ENCODE results near the gene FUS.
"Not testable (repeated sequence)": the region's sequence is repeated elsewhere in the genome, so short reads cannot be mapped to it uniquely, and the experiment has no call there.

The FUS gene

DNA sequence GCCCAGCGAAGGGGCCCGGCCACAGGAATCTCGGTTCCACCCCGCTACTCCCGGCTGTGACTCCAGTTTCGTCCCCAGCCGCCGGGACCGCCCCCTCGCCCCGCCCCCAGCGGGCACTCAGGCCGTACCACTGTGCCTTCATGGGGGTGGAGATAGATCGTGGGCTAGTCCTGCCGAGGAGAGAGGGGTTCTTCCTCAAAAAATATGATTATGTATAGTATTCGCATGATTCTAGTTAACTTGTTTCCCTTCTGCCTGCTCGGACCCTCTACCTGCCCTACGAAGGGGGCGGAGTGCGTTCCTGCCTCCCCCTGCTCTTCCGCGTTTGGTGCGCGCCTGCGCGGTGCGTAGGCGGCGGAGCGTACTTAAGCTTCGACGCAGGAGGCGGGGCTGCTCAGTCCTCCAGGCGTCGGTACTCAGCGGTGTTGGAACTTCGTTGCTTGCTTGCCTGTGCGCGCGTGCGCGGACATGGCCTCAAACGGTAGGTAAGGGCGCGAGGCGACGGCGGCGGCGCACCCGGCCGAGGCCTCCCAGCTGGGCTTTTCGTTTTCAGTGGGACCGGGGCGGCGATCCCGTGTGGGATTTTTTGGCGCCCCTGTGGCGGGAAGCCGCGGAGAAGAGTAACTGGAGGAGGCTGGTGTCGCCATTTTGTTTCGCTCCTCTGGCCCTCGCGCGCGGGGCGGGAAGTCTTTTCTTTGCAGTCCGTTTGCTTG lies at the start of gene FUS:
Gene FUS, plus strand, starts transcription at position 393 of the 713 bp plus-strand sequence. Its CDS starts 76 bp downstream, at position 469.
- DNase-seq (ENCODE audit: low spot score): peak; percentile 82

DNA sequence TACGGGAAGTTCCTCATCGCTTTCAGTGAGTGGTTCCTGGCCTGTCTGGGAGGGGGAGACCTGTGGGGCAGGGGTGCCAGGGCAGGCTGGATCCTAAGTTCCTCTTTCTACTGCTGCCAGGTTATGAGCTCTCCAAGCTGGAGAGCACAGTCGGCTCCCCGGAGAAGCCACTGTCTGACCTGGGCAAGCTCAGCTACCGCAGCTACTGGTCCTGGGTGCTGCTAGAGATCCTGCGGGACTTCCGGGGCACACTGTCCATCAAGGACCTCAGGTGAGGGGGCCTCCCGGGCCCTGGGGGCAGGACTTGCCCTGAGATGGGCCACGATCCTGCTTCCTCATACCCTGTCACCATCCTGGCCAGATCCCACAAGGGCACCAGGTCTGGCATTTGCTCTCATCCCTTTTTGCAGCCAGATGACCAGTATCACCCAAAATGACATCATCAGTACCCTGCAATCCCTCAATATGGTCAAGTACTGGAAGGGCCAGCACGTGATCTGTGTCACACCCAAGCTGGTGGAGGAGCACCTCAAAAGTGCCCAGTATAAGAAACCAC lies 49.5 kb upstream of the FUS start:
- no peak for DNase-seq (ENCODE audit: low spot score)

DNA sequence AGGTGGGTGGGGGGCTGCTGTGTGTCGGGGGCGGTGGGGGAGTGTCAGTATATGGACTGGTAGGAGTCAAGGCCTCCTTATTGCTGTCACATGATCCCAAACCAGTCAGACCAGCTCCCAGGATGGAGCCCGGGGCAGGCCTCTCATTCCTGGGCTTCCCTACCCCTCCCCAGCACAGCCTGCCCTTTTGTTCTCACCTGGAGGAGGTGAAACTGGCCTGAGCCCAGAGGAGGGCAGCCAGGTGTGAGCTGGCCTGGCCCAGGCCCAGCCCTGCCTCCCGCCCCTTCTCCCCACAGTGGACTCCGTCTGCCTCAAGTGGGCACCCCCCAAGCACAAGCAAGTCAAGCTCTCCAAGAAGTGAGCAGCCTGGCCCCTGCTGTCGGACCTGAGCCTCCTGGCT lies 49.0 kb upstream of the FUS start:
- DNase-seq (ENCODE audit: low spot score): no peak

DNA sequence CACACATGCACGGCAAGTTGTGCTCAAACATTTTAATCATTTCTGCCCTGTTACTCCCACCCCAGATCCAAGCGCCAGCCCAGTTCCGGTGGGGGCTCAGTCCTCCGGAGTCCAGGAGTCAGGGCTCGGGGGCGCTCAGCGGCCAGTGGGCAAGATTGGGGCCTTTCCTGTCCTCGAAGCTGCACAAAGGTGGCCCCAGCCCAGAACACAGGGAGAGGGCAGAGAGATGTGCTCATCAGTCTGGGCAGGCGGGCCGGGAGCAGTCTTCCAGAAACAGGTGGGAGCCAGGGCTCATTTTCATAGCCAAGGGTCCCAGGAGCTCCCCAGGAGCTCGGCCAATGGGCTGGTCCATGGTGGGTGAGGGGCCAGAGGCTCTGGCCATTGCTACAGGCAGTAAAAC lies 48.5 kb upstream of the FUS start:
- no peak for DNase-seq (ENCODE audit: low spot score)

DNA sequence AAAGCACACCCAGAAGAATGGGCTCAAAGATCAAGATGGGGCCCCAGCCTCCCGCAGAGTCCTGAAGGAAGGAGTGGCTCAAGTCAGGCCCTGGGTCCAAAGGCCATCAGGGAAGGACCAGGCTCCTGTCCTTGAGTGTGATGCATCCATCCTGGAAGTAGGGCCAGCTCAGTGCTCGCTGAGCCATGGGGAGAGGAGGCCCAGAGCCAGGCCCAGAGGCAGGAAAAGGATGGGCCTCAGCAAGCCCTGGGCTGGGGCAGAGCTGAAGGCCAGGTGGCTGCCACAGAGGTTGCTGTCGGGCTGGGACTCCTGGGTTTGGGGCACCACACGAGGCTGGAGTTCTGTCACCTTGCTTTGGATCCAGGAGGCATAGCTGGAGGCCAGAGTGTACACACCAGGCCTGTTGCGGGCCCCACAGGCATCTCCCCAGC lies 48.1 kb upstream of the FUS start:
- DNase-seq (ENCODE audit: low spot score): no peak

DNA sequence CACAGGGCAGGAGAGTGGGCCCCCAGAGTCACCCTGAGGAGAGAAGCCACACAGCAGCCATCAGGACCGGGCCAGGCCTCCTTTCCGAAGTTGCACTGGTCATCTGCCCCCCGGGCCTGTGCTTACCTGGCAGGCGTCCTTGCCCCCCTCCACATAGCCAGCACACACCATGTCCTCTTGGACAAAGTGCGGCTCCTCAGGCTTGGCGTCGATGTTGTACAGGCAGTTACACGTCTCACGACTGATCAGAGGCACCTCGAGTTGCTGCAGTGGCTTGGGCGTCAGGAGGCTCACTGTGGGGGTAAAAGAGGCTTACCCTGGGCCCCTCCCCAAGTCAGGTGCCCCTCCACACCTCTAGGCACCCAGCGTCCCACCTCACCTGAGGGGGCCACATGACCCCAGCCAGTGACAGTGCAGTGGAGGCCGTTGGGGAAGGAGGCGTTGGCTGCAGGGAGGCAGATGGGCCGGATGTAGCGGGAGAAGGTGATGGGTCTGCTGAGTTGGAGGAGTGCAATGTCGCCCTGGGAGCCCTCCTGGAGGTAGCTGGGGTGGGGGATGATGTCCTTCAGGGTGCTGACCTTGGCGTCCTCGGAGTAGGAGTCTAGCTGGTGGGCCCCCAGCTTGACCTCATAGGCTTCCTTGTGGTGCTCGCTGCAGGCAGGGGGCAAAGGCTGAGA lies 47.5 kb upstream of the FUS start:
- no peak for DNase-seq (ENCODE audit: low spot score)

DNA sequence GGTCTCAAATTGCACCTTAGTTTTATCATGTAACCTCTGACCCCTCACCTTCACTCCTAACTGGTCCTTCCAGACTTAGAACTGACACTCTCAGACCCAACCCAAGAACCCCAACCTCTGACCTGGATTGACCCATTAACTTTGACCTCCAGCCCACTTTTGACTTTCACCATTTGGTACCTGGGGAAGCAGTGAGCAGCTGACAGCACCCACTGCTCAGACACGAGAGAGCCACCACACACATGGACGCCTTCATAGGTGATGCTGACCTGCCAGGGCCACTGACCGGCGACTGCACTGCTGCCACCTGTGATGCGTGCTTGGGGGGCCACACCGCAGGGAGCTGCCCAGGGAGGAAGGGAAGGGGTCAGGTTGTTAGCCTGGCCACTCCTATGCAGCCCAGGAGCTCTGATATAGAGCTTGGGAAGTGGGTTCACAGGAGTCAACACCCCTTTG lies 46.9 kb upstream of the FUS start:
- no peak for DNase-seq (ENCODE audit: low spot score)

DNA sequence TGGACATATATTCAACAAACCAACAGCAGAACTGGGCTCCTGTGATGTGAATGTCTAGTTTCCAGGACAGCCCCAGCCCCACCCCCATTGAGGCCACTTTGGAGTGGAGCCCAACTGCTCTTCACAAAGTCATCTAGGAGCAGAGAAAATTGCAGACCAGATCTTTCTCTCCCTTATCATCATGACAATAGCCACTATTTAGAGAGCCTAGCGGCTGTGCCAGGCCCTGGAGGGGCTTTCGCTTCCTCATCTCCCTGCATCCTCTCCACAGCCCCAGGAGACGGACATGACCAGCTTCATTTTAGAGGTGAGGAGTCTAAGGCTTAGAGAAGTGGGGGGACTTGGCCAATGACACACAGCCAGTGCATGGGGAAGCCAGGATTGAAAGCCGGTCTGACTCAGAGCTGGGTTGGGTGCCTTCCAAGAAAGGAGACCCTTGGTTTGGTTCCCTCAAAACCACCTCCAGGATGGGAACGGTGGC lies 45.8 kb upstream of the FUS start:
- no peak for DNase-seq (ENCODE audit: low spot score)

DNA sequence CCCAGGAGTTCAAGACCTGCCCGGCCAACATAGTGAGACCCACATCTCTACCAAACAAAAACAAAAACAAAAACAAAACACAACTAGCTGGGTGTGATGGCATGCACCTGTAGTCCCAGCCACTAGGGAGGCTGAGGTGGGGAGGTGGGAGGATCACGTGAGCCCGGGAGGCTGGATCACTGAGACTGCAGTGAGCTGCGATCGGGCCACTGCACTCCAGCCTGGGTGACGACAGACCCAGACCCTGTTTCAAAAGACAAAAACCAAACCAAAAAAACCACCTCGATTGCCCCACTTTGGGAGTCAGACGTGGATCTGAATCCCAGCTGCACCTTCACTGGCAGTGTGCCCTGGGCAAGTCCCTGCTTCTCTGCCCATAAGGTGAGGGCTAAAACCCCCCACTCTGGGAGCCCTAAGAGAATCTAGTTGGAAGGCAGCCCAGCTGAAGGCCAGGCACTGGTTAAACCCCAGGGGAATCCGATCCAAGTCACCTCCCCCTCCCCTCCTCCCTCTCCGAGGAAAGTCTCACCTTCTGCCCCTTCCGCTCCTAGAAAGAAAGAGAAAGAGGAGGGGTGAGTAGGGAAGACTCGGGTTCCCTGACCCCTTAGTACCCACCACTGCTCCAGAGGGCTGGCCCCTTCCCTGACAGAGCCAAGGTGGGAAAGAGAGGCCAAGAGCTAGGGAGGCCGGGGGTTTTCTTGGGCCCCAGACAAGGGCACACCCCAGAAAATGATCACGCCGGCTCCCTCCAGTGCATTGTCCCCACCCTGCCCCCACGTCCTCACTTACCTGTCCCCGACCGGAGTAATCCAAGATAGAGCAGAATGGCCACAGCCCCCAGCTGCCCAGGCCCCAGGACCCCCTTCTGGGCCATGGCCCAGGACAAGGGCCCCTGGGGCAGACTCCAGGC lies 45.1 kb upstream of the FUS start:
- no peak for DNase-seq (ENCODE audit: low spot score)

DNA sequence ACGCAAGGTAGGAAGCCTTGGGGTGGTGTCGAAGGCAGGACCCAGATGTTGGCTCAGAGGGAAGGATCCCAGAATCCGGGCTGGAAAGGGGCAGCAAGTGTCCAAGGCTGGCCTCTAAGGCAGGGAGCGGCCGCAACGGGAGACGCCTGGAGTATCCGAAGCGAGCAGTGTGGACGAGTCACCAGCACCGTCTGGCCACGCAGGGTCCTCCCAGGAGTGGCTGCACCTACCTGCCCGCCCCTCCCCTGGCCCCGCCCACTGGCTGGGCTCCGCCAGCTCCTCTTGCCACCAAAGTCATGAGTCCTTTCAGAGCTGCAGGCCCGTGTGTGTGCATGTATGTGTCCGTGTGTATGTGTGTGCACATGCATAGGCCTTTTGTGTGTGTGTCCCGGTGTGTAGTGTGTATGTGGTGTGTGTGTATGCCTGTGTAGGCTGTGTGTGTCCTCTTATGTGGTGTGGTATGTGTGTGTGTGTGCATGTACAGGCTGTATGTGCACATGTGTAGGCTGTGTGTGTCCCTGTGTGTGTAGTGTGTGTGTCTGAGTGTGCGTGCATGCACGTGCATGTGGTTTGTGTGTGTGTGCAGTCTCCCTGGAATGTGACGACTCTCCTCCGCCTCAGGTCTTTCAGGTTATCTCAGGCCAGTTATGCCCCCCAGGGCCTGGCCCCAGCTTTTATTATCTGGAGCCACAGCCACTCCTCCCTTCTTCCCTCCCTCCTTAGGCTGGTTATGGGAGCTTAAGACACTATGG lies 44.2 kb upstream of the FUS start, which contains the start of gene PRSS8:
Gene PRSS8, minus strand, starts transcription at position 193 of the 752 bp plus-strand sequence. CDS start 229 bp downstream, outside the sequence.
- no peak for DNase-seq (ENCODE audit: low spot score)

DNA sequence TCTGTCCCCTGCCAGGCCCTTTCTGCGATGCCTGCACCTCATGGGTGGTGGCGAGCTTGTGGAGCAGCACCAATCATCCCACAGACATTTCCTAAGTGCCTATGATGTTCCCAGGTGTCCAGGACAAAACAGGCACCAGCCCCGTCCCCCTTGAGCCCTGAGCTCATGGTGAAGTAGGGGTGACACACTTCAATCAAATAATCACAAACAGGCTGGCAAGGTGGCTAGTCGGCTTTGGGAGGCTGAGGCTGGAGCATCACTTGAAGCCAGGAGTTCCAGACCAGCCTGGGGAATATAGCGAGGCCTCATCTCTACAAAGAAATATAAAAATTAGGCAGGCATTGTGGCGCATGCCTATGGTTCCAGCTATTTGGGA lies 43.7 kb upstream of the FUS start:
- DNase-seq (ENCODE audit: low spot score): no peak

DNA sequence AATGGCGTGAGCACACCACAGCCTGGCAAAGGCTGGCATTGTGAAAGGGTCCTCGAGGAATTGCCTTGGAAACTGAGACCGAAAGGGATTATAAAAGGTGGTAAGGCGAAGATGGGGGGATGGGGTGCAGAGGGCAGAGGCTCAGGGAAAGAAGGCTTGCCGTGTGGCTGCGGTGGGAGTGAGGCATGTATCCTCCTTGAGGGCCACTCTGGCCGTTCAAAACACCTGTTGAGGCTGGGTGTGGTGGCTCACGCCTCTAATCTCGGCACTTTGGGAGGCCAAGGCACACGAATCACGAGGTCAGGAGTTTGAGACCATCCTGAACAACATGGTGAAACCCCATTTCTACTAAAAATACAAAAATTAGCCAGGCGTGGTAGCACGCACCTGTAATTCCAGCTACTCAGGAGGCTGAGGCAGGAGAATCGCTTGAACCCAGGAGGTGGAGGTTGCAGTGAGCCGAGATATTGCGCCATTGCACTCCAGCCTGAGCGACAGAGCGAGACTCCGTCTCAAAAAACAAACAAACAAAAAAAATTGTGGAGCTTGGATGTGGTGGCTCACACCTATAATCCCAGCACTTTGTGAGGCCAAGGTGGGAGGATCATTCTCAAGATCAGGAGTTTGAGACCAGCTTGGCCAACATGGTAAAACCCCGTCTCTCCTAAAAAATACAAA lies 43.0 kb upstream of the FUS start:
- DNase-seq (ENCODE audit: low spot score): not testable (repeated sequence)

DNA sequence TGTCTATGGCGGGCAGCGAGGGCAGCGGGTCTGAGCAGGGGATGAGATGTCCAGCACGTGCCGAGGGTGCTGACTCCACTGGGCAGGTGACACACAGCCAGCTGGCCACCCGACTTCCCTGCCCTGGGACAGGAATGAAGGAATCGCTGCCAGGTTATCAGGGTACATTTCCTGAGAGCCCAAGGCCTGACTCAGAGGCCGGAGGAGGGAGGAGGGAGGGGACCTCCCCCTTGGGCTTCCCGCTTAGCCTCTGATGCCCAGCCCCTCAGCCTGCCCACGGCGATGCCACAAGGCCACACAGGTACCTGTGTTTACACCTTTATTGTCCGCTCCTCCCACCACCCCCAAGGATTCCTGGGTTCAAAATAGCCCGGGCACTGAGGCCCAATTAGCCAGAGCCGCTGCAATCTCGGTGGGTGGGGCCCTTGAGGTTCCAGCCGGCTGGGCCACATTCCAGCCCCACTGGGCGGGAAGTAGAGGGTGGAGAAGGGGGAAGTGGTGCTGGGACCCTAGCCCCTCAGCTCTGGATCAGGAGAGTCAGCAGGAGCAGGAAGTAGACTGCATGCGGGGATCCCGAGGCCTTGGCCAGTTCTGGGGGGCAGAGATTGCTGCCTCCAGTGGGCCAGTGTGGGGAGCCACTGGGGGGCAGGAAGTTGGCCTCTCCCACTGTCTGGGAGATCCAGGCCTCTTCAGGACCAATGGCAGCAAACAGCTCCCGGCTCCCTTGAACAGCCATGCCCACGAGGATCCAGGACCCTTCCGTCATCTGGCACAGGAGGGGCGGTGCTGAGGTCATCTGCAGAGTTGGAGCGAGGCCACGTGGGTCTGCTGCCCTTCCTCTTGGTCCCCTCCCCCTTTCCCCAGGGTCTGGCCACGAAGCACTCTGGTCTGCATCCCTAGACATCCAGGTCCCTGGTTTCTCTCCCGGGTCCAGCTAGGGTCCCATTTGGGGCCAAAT lies 41.0 kb upstream of the FUS start:
- DNase-seq (ENCODE audit: low spot score): peak; percentile 66

DNA sequence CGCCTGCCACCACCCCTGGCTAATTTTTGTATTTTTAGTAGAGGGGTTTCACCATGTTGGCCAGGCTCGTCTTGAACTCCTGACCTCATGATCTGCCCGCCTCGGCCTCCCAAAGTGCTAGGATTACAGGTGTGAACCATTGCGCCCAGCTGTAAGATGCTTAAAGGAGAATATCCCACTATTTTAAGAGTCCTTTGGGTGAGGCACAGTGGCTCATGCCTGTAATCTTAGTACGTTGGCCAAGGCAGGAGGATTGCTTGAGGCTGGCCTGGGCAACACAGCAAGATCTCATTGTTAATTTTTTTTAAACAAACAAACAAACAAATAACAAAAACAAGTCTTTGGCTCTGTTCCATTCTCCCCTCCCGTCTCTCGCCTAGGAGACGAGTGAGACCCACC lies 38.9 kb upstream of the FUS start:
- not testable (repeated sequence) for DNase-seq (ENCODE audit: low spot score)

DNA sequence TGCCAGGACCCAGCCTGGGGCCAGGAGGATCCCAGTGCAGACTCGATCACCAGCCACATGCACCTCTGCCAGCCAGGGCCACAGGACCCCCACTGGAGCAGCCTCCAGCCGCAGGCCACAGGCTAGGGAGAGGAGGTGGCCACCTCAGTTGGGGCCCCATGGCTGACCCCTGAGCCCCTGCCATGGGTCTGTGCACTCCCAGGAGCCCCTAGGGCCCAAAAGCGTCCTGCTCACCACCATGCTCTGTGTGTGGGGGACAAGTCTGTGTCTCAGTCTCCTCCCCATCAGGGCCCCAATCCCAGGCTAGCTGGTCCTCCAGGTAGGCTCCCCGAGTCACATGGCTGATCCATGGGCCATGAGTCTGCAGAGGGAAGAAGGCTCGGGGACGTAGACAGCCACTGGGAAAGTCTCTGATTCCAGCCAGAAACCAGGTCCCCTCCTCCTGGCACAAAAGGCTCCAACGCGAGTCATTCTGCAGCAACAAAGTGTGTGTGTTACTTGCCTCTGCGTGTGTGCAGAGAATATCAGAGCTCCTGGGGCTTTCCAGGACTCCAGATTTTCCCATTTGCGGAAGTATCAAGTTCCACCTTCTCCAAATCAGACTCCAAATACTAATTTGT lies 38.3 kb upstream of the FUS start:
- no peak for DNase-seq (ENCODE audit: low spot score)

DNA sequence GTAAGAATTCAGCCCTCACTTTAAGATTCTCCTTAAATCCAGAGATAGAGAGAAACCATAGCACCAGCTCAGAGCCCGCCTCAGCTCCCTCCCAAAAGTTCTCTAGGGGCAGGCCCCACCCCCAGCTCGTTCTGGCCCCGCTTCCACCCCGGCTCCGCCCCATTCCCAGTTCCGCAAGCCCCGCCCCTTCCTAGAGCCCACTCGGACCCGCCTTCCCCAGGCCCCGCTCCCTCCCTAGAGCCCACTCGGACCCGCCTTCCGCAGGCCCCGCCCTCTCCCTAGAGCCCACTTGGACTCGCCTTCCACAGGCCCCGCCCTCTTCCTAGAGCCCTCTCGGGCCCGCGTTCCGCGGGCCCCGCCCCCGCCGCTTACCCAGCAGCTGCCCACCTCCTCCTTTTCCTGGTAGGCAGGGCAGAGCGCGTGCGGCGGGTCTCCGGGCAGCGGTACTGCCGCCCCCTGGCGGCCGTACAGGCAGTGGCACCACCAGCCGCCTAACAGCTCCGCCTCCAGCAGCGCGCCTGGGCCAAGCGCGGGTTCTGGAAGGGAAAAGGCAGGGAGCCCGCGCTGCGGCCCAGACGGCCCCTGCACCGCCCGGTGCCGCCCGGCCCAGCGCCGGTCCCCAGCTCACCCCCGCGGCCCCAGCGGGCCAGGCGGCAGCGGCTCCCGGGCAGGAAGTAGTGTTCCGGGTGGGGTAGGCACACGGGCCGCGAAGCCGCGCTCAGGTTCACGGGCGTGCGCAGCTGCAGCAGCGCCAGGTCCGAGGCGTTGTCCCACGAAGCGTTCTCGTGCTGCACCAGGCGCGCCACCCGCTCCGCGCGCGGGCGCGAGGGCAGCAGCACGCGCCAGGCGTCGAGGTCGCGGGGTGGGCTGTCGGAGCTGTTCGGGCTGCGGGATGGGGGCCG lies 37.6 kb upstream of the FUS start:
- DNase-seq (ENCODE audit: low spot score): peak; percentile 96

DNA sequence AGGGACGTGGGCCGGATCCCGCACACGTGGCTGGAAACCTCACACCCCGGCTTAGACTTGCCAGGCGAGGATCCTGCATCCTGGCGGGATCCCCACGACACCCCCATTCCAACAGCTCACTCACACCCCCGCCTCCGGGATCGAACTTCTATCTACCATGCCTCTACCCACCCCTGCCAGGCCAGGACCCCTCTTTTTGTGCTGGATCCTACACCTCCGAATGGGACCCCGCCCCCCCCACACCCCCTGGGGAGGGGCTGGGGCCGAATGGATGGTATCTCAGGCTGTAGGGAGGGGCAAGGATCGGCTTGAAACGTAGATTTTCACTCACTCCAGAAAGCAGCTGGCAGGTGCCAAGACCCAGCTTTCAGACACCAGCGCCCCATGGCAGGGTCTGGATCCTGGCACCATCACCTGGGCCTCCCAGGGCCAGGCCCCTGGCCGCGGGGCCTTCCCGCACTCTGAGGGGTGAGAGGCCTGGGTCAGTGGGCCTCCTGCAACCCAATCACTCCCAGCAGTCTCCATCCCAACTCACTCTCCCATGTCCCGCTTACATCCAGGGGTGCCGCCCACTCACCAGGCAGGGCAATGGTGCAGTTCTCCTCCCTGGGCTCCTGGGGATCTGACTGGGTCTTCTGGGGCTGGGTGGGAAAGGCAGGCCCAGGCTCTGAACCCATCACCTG lies 36.8 kb upstream of the FUS start:
- DNase-seq (ENCODE audit: low spot score): no peak

Data from SW480 (cell line).